Endodermal cell (in vitro differentiated cells): ENCODE results near the gene GATD1. TPM values are rescaled to one million over a fixed set of nuclear protein-coding genes. Genes with fewer than 3 reads are reported as not detected.

Source experiments
- DNase-seq: peaks from one replicate; pipeline ENCODE4 v3.0.0-alpha.2; 2017
- H3K27ac ChIP-seq: 2 replicates; pipeline ENCODE4 v1.5.1; 2013; ENCODE audit warnings: mild to moderate bottlenecking, low read depth, low read length, moderate library complexity
- H3K27me3 ChIP-seq: 2 replicates; pipeline ENCODE4 v1.6.1; 2013; ENCODE audit warnings: mild to moderate bottlenecking, low read length, moderate library complexity; ENCODE audit not compliant: insufficient read depth, control insufficient read depth, poor library complexity, severe bottlenecking
- H3K36me3 ChIP-seq: 2 replicates; pipeline ENCODE4 v1.7.0; 2013; ENCODE audit warnings: mild to moderate bottlenecking, low read length, moderate library complexity; ENCODE audit not compliant: control insufficient read depth, insufficient read depth
- H3K4me1 ChIP-seq: one replicate; pipeline ENCODE4 v1.7.0; 2013; ENCODE audit warnings: low read length; ENCODE audit not compliant: control insufficient read depth, insufficient read depth
- H3K4me3 ChIP-seq: 2 replicates; pipeline ENCODE4 v1.5.1; 2013; ENCODE audit warnings: mild to moderate bottlenecking, low read length, moderate library complexity
- H3K9ac ChIP-seq: 2 replicates; pipeline ENCODE4 v1.6.1; 2013; ENCODE audit warnings: mild to moderate bottlenecking, low read length, moderate library complexity; ENCODE audit not compliant: poor library complexity, severe bottlenecking; ENCODE audit errors: extremely low read depth
- H3K9me3 ChIP-seq: 2 replicates; pipeline ENCODE4 v1.6.1; 2013; ENCODE audit warnings: mild to moderate bottlenecking, low read length, moderate library complexity; ENCODE audit not compliant: control insufficient read depth
- H3K27ac Mint-ChIP-seq: 2 replicates; pipeline ENCODE4 v1.8.0; 2020; ENCODE audit warnings: mixed read lengths
- H3K27me3 Mint-ChIP-seq: 2 replicates; pipeline ENCODE4 v1.8.0; 2021; ENCODE audit warnings: mild to moderate bottlenecking, mixed read lengths; ENCODE audit not compliant: insufficient read depth
- H3K36me3 Mint-ChIP-seq: 2 replicates; pipeline ENCODE4 v1.8.0; 2020; ENCODE audit warnings: low read depth, mixed read lengths
- H3K4me1 Mint-ChIP-seq: 2 replicates; pipeline ENCODE4 v1.8.0; 2020; ENCODE audit warnings: mixed read lengths
- H3K4me3 Mint-ChIP-seq: 2 replicates; pipeline ENCODE4 v1.8.0; 2020; ENCODE audit warnings: mild to moderate bottlenecking, moderate library complexity, mixed read lengths
- H3K9me3 Mint-ChIP-seq: 2 replicates; pipeline ENCODE4 v1.8.0; 2020; ENCODE audit warnings: mild to moderate bottlenecking, mixed read lengths
- CTCF ChIP-seq: fragments of 200-600 bp; sonication (generic); conservative IDR thresholded peaks from 2 replicates; pipeline ENCODE4 v1.5.0; 2021; ENCODE audit warnings: antibody characterized with exemption, mild to moderate bottlenecking
- WGBS, 2 experiments: methylation state at CpG; one replicate each; pipeline versions ENCODE4 v1.1.5 to v1.1.7; 2013; ENCODE audit warnings: missing lambda C conversion rate in 2 of 2, mixed read lengths in 1 of 2; ENCODE audit not compliant: insufficient coverage in 1 of 2, insufficient read length in 1 of 2; 5-methylcytosine and 5-hydroxymethylcytosine counted together
- total RNA-seq, 2 donors: library from RNA; stranded (reverse); fragmentation: NEBNext Ultra II Directional in 1 of 2; extraction: Animal tissue kit (Norgen Biotek cat#: 25700) in 1 of 2; gene quantifications; 2 replicates in 1 of 2; 3 replicates in 1 of 2; pipeline ENCODE4 v1.2.1, GENCODE V29; 2021

GATD1 gene
- total RNA-seq, 2 donors from 2014 or later: 57.2 to 63.2 TPM

DNA sequence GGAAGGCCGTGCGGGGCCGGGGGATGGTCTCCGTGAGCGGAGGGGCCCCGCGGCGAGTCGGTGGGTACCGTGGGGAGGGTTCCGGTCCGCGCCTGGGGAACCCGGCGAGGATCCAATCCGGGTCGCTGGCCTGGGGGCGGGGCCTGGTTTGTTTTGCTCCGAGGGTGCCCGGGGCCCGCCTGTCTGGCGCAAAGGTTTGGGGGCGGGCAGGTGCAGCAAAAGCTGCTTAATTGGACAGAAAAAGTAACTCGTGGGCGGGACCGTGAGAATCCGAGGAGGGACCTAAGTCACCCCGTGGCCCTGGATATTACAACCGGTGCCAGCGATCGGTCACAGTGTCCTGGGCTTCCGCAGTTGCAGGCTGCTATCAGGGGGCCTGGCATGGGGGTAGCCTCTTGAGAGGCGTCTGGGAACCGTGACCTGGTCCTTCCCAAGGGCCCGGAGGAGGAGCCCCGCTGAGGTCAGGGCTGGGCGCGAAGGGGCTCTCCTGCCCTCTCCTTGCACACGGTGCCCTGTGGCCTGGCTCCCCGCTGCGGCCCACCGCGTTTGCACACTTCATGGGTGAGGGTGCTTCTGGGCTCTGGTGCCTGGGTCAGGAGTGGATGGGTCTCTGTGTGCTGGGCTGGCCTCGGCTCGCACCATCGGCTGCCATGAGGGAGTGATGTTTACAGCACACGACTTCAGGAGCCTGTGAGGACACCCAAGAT is 42.8 kb upstream of the GATD1 start:
- no peaks in the 10 kb centered on the region for H3K4me1 Mint-ChIP-seq
- DNase-seq: peak; percentile 94

DNA sequence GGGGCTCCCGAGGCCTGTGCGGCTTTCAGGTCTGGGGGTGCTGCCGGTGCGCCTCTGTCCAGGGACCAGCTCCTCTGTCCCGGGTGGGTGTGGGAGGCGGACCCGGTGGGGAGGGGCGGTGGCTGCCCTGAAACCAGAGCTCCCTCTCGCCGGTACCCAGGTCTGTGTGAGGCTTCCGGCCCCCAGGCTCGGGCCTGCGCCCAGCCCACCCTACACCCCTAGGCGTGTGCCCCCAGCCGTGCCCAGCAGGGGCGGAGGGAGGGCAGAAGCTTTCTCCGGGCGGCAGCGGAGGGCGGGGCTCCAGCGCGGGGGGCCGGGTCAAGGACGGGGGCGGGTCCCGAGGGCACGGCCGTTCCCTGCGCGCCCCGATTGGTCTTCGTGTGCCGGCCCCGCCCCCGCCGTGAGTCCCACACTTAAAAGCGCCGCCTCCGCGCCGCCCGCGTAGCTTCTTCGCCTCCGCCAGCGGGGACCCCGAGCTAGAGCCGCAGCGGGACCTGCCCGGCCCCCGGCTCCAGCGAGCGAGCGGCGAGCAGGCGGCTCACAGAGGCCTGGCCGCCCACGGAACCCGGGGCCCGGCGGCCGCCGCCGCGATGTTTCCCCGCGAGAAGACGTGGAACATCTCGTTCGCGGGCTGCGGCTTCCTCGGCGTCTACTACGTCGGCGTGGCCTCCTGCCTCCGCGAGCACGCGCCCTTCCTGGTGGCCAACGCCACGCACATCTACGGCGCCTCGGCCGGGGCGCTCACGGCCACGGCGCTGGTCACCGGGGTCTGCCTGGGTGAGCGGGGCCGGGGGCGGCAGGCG is 42.0 kb upstream of the GATD1 start:
- no peak overlapping the region for H3K27ac ChIP-seq
- 0 to 4% methylated on average over 23 to 96 of the region's 96 CpGs for WGBS, 2 experiments
- peak; percentile 96 for DNase-seq
- H3K9ac ChIP-seq: peak overlapping the region; percentile 63
- peak overlapping the region; percentile 81 for H3K4me3 ChIP-seq
- H3K4me1 ChIP-seq: no peaks in the 10 kb centered on the region
- no peaks in the 10 kb centered on the region for H3K36me3 ChIP-seq
- no peaks in the 10 kb centered on the region for H3K9me3 ChIP-seq
- H3K27me3 ChIP-seq: no peaks in the 10 kb centered on the region
- no peaks in the 10 kb centered on the region for H3K4me1 Mint-ChIP-seq
- H3K36me3 Mint-ChIP-seq: peaks cover 6% of the 10 kb centered on the region
- H3K4me3 Mint-ChIP-seq: peak overlapping the region; percentile 70
- no peak for TF ChIP-seq CTCF
- H3K9me3 Mint-ChIP-seq: no peaks in the 10 kb centered on the region
- no peaks in the 10 kb centered on the region for H3K27me3 Mint-ChIP-seq
- no peak overlapping the region for H3K27ac Mint-ChIP-seq

More for the DNA sequence above, 42.8 kb upstream of the GATD1 start:
- H3K27me3 Mint-ChIP-seq: no peaks in the 10 kb centered on the region
- Histone ChIP-seq H3K4me3 (peak overlapping the region; percentile 81), H3K27ac (no peak overlapping the region), H3K4me1 (no peaks in the 10 kb centered on the region), H3K27me3 (peaks cover under 1% of the 10 kb centered on the region), H3K36me3 (no peaks in the 10 kb centered on the region), H3K9ac (peak overlapping the region; percentile 63), H3K9me3 (no peaks in the 10 kb centered on the region)
- H3K27ac Mint-ChIP-seq: no peak overlapping the region
- peak overlapping the region; percentile 70 for H3K4me3 Mint-ChIP-seq
- H3K9me3 Mint-ChIP-seq: no peaks in the 10 kb centered on the region
- H3K36me3 Mint-ChIP-seq: peaks cover 11% of the 10 kb centered on the region
- no peak for TF ChIP-seq CTCF
- WGBS, 2 experiments: 12 to 22% methylated on average over 10 to 47 of the region's 47 CpGs

- Histone ChIP-seq H3K9me3 (no peaks in the 10 kb centered on the region), H3K27me3 (no peaks in the 10 kb centered on the region), H3K36me3 (peaks cover 6% of the 10 kb centered on the region), H3K4me3 (peak within 1 kb of the TSS; percentile 81), H3K9ac (peak within 1 kb of the TSS; percentile 63), H3K4me1 (no peaks in the 10 kb centered on the region), H3K27ac (no peak within 1 kb of the TSS)
- H3K27ac Mint-ChIP-seq: no peak within 1 kb of the TSS
- no peak for DNase-seq
- 67 to 71% methylated on average over 9 to 20 of the region's 20 CpGs for WGBS, 2 experiments
- peaks cover 9% of the 10 kb centered on the region for H3K36me3 Mint-ChIP-seq
- no peaks in the 10 kb centered on the region for H3K9me3 Mint-ChIP-seq
- H3K27me3 Mint-ChIP-seq: no peaks in the 10 kb centered on the region
- no peaks in the 10 kb centered on the region for H3K4me1 Mint-ChIP-seq
- H3K4me3 Mint-ChIP-seq: peak within 1 kb of the TSS; percentile 70
- no peak for TF ChIP-seq CTCF
Observed at GRCh38 chr11:818396-819128, 41.3 kb upstream of the GATD1 start, which contains the start of gene PNPLA2. TSS of gene PNPLA2 (plus strand) at chr11:818914. CDS start at chr11:819719, 805 bp downstream.
